ENCODE data around the gene RBBP8.

RBBP8 gene

GRCh38 chr18:22999647-23000046 is 66.5 kb downstream of the RBBP8 start:
- no peak for DNase-seq

DNA sequence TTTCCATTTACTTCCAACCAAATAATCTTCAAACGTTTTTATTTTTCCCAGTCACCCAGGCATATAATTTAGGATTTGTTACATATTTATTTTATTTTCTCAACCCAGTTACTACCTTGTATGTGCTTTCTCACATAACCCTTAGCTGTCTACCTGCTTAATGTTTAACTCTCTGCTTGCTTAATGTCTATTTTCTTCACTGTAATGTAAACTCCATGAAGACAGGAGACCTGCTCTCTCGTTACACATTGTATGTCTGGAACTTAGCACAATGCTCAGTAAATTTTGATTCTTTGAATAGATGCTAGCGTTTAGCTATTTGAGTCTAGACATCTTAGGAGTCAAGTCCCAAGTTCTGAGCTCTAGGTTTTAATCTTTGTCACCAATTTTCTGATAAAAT is 70.2 kb downstream of the RBBP8 start:
- no peak for DNase-seq

- no peak for DNase-seq
Observed at GRCh38 chr18:23012249-23012648, 79.1 kb downstream of the RBBP8 start.

GRCh38 chr18:23020555-23021294 is 87.6 kb downstream of the RBBP8 start:
- DNase-seq, result no peak

- no peak for DNase-seq
Observed at GRCh38 chr18:23021623-23022022, 88.5 kb downstream of the RBBP8 start.

- DNase-seq, result no peak
Observed at GRCh38 chr18:23032030-23032582, 99.0 kb downstream of the RBBP8 start.

DNA sequence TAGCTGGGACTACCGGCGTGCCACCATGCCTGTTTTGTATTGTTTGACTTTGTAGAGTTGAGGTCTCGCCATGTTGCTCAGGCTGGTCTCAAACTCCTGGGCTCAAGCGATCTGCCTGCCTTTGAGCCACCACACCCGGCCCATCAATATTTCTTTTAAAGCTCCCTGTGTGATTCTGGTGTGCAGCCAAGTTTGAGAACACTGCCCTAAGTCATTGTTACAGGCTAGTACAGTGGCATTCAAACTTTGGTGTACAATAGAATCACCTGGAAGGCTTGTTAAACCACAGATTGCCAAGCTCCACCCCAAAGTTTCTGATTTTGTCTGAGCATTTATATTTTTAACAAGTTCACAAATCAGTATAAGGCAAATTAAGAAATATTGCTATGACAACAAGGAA is 99.9 kb downstream of the RBBP8 start:
- no peak for DNase-seq

DNA sequence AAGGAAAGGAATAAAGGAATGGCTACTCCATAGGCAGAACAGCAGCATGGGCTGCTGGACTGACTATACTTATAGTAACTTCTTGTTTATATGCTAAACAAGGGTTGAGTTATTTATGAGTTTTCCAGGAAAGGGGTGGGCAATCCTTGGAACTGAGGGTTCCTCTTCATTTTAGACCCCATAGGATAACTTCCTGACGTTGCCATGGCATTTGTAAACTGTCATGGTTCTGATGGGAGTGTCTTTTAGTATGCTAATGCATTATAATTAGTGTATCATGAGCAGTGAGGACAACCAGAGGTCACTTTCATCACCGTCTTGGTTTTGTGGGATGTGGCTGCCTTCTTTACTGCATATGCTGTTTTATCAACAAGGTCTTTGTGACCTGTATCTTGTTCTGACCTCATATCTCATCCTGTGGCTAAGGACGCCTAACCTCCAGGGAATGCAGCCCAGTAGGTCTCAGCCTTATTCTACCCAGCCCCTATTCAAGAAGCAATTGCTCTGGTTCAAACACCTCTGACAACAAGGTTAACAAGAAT is 103.6 kb downstream of the RBBP8 start:
- DNase-seq, result no peak

GRCh38 chr18:23037646-23038045 is 104.5 kb downstream of the RBBP8 start:
- no peak for DNase-seq

DNA sequence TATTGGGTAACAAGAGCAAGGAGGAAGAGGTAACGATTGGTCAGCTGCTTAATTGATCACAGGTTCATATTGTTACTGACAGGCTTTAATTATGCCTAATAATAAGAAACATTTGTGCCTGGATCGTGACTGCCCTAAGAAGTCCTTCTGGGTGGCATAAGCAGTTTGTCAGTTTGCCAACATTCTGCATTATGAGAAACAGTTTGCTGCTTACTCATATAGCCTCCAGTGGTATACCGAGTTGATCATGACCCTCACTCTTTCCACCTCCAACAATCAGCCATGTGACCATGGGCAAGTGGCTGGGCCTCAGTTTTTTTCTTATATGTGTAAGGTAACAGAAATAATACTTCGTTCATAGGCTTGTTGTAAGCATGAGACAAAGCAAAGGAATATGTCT is 105.6 kb downstream of the RBBP8 start:
- no peak for DNase-seq

GRCh38 chr18:23042133-23042532 is 109.0 kb downstream of the RBBP8 start:
- DNase-seq, result no peak

DNA sequence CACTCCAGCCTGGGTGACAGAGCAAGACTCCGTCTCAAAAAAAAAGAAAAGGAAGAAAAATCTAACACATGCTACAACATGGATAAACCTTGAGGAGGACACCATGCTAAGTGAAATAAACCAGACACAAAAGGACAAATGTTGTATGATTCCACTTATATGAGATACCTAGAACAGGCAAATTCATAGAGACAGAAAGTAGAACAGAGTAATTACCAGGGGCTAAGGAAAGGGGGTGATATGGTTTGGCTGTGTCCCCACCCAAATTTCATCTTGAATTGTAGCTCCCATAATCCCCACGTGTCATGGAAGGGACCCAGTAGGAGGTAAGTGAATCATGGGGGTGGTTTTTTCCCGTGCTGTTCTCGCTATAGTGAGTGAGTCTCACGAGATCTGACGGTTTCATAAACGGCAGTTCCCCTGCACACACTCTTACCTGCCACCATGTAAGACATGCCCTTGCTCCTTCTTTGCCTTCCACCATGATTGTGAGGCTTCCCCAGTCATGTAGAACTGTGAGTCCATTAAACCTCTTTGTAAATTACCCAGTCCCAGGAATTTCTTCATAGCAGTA is 110.8 kb downstream of the RBBP8 start:
- no peak for DNase-seq

DNA sequence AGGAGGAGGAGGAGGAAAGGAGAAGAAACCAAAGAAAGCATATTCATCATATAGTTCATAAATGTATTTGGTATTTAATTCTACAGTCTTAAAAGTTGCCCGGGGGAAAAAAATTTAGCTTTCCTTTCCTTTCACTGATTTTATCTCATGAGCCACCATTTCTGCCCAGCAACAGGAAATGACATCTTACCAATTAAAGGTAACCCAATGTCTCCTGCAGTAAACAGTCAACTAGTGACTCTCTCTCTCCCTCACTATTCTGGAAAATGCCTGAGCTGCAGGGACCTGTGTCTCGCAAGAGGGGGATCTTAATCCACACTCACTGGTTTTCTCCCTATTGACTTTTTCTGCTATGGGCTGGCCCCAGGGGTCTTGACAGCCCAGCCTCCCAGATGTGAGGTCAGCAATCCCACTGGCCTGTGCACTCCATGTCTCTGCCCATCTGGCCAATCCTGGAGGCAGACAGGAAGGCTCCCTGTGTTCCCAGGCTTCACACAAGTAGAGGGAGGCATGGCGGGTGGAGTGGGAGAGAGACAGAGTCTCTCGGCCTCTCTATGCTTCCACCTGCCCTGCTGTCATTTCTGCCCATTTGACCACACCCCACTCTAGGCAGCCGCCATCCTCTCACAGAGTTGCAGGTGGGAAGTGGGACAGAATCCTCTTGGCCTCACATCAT is 116.7 kb downstream of the RBBP8 start:
- peak; percentile 42 for DNase-seq

DNA sequence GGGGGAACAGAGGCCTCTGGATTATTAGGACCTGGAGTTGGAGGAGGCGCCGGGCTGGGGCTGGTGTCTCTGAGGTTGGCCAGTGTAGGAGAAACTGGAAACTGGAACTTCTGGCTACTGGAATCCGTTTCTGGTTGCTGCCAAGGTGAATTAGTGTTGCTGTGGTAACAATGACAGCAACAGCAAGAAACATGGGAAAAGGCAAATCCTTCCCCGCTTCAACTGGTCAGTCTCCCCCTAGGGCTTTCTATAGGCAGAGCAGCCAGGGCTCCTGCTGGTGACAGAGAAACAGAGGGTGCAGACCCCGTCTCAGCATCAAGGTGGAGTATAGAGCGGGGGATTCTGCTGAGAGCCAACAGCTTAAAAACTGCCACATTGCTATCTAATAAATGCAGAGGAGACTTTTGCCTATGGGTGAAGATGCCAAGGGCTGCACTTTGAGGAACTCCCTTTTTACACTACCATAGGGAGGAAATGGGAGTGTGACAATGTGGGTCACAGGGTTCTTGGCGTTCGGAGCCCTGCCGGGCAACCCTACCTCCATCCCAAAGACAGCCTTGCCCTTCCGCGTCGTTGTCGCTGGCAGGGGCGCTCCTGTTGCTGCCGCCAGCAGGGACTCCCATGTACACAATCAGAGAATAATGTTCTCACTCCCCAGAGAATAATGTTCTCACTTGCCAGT is 120.8 kb downstream of the RBBP8 start:
- no peak for DNase-seq

GRCh38 chr18:23054553-23054952 is 121.4 kb downstream of the RBBP8 start:
- no peak for DNase-seq

DNA sequence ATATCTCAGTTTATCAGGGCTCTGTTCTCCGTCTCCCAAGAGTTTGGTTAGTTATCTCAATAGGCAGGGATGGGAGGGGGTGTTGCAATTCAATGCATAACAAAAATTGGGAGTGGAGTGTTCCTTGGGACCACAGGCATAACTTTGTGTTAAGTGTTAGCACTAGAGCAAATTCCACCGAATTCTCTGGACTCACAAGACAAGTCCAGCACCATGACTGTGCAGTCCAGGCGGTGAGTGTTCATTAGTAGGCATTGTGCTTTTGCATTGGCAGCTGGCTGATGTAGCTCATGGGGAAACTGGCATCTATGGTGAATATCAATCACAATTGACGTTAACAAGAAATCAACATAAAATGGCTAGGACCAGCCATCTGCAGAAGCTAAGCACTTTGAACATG is 123.2 kb downstream of the RBBP8 start:
- no peak for DNase-seq

- no peak for DNase-seq
Observed at GRCh38 chr18:23057096-23057495, 124.0 kb downstream of the RBBP8 start.

DNA sequence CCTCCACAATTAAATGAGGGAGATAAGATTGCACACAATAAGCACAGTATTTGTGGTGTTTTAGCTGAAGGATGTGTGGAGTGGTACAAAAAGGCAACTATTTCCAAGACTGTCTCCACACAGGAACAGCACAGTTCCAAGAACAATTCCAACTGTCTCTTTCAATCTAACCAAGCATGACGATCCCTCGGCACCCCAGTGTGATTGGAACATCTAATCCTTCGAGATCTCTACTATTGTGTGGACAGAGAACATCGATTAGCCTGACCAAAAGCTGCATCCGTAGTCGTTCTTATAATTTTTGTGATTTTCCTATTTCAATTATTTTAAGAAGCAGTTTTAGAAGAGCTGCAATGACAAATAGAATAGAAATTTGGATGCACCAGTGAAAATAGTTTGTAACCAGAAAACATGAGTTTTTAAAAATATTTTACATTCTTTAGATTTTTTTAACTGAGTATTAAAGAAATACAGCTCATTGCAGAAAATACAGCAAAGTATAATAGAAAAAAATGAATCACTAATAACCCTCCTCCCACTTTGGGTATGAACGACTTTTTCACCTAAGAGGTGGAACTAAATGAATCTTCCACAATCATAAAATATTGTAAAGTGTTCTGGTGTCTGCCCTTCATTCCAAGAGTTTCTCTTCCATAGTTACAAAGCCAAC is 125.8 kb downstream of the RBBP8 start:
- no peak for DNase-seq

DNA sequence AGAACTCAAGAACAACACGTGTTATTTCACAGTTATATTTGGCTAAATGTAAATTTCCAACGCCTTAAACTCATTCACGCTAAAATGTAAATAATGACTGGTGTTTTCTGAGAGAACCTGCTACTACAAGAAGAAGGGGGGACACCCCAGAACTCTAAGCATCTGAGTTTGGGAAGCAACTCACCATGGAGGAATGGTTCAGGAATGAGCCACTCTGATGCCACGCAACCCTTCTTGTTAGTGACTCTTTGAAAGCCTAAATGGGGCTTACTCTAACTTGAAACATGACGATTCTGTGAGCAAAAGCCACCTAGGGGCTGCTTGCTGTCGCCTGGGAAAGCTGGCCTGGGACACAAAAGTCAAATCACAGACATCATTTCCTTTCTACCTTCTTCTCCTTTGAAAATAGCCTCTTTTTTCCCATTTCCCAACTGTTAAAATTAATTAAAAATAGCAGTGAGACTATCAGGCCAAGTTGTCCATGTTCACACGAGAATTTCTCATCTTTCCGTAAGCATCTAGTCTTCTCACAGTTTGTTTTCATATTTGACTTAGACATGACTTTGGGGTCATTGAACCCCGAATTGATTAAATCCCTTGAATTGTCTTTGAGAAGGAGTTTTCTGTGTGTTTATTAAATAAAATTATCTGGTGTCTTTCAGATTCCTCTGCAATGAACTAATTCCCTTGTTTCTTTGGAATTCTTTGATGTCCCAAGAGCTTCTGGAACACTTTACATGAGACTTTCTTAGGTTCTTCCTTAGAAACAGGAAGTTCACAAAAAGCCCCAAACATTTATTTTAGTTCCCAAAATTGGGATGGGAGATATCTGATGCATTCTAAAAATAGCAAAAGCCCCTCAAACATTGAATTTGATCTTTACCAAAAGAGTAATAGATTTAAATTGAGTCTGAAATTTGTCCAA is 126.7 kb downstream of the RBBP8 start:
- no peak for DNase-seq

DNA sequence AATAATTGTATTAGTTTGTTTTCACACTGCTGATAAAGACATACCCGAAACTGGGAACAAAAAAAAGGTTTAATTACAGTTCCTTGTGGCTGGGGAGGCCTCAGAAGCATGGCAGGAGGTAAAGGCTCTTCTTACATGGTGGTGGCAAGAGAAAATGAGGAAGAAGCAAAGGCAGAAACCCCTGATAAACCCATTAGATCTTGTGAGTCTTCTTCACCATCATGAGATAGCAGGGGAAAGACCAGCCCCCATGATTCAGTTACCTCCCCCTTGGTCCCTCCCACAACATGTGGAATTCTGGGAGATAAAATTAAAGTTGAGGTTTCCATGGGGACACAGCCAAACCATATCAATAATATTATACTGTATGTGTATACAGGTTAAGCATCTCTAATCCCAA is 128.9 kb downstream of the RBBP8 start:
- DNase-seq, result no peak

DNA sequence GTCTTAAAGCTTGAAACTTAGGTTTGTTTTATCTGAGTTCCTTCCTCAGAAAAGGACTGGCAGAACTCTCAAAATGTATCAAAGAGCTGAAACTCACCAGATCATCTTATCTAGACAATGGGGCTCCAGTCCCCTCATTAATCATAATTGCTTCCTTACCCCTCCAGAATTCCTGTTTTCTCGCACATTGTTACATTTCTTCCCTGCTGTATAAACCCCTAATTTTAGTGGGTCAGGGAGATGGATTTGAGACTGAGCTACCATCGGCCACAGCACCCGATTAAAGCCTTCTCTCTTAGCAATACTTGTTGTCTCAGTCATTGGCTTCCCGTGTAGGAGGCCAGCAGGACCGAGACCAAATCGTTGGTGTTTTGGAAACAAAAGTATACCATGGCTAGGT is 130.4 kb downstream of the RBBP8 start:
- no peak for DNase-seq
